HG02852 (cell line): Measurements from ENCODE around the gene MYOZ3.

ENCODE experiments used
- ATAC-seq: cut with Tn5 transposase; IDR thresholded peaks from one replicate; pipeline ENCODE4 v1.9.1; 2021; ENCODE audit warnings: mild to moderate bottlenecking, moderate library complexity; ENCODE audit not compliant: unreplicated experiment

MYOZ3 gene, protein sequence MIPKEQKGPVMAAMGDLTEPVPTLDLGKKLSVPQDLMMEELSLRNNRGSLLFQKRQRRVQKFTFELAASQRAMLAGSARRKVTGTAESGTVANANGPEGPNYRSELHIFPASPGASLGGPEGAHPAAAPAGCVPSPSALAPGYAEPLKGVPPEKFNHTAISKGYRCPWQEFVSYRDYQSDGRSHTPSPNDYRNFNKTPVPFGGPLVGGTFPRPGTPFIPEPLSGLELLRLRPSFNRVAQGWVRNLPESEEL

DNA sequence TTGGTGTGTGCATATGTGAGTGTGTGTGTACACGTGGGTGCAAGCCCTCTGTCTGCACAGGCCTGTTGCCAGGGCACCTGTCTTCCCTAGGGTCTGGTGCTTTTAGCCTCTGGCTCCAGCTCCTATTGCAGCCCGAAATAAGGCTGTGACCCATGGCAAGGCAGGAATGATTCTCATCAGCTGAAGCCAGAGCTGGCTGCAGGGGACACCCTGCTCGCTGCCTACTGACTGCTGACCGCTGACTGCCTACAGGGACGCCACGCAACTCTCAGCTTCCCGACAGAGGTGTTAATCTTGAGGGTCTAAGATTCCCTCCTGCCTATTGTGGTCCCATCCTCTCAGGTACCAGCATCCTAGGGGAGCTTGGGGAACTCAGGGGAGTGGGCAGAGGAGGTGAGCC, at the start of gene MYOZ3:
Gene MYOZ3, plus strand, starts transcription at position 166 of the 400 bp plus-strand sequence. CDS start 1,691 bp downstream, outside the sequence.
- no peak for ATAC-seq

DNA sequence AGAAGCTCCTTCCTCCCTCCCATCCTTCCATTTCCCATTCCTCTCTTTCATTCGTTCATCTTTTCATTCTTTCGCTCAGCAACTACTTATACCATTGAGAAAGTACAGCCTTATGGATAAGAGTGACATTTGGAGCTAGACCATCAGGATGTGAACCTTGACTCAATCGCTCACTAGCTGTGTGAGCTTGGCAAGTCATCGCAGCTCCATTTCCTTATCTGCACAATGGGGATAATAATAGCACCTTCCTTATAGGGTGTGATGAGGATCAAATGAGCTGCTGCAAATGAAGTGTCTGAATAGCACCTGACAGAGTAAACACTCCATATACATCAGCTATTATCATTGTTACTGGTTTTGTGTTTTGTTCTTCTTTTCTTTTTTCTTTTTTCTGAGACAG, 48.6 kb upstream of the MYOZ3 start:
- ATAC-seq = no peak

DNA sequence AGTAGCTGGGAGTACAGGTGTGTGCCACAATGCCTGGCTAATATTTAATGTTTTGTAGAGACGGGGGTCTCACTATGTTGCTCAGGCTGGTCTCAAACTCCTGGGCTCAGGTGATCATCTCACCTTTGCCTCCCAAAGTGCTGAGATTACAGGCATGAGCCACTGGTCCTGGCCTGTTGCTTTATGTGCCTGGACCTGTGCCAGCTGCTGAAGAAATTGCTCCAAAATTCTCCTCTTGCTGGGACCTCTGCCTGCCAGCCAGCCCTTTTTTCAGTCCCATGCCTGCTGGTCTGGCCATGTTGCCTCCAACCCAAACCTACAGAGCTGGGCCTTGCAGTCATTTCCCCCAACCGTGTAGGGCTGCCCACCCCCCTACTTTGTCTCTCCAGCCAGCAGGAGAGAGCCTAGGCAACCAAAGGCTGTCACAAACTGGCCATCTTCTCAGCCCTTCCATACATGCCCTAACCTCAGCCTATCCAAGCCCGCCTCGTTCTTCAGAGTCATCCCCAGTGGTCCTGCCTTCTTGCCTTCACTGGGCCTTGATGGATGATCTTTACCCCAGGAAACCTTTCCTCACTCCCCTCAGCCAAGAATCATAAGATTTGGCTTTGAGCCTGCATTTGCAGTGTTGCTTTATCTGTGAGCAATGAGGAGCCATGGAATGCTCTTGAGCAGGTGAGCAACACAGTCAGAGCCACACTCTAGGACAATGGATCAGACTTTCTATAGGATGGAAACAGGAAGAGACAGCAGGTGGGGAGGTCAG, 48.0 kb upstream of the MYOZ3 start:
- no peak for ATAC-seq

DNA sequence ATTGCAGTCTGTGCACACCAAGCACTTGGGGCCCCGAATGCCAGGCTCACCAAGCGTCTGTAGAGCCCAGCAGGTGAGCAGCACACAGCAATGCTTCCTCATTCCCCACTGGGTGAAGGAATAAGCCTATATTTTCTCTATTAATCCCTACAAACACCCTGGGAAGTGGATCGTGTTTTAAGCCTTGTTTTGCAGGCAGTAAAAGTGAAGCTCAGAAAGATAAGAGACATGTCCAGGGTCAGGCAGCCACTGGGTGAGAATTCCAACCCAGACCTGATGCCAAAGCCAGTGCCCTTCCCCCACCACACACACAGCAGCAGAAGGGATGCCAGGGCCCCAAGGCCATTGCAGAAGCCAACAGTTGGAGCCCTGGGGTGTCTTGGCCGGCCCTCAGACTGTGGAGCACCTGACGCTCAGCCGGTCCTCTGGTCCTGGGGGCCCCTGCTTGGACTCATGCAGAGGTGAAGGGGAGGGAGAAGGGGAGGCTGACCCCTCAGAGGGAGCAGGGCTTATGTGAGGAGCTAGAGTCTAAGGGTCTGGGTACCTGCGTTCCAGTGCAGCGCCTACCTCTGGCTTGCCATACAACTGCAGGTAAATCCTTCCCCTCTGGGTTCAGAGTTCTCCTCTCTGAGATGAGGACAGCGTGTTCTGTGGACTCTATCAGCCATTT, 46.9 kb upstream of the MYOZ3 start:
- ATAC-seq = no peak

DNA sequence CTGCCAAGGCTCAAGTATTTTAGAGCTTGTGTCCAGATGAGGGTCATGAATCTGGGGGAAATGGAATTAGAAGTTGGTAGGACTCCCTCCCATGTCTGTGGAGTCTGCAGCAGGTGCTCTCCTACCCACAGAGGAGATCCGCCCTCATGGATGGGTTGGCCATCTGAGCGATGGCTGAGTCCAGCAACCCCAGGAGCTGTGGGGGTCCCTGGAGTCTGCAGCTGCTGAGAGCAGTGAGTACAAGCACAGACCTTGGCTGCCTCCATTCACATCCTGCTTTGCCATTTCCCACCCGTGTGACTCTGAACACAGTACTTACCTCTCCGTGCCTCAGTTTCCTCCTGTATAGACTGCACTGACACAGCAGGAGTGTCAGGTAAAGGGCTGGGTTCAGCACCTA, 46.4 kb upstream of the MYOZ3 start:
- no peak for ATAC-seq

DNA sequence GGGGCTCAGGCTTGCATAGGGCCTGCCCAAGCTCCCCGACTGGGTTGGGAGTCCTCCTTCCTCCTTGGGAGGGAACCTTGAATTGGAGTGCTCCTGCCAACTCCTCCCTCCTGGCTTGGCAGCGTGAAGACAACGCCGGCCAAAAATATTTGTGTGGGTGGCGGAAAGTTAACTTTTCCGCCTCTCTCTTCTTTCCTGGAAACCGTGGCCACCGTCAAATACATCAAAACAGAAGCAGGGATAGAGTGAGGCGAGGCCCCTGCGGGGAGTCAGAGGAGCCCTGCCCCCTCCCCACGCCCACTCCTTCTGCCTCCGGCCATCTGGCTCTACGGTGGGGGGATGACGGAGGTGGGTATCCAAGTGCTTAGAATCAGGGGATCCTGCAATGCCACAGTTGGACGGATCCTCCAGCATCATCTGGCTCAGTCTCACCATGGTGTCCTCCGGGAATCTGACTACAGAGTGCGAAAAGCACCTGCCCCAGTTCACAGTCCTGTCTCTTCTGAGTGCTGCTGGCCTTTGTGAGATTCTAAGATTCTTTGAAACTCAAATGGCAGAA, 45.8 kb upstream of the MYOZ3 start:
- no peak for ATAC-seq

DNA sequence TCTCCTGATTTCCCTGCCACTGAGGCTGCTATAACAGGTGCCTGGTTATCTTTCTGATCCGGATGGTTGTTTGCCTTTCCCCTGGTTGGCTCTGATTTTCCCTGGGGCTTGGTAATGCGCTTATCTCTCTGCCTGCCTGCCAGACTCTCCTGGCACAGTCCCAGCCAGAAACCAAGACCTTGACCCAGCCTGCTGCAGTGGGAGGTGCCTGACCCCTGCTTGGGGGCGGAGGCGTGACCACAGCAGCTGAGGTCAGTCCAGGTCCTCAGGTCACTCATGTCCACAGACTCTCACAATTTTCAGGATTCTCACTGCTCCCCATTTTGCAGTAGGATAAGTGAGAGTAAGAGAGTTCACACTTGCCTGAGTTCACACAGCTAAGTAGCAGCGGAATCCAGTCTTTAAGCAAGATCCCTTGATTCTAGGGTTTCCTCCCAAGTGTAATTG, 45.0 kb upstream of the MYOZ3 start:
- ATAC-seq = no peak

DNA sequence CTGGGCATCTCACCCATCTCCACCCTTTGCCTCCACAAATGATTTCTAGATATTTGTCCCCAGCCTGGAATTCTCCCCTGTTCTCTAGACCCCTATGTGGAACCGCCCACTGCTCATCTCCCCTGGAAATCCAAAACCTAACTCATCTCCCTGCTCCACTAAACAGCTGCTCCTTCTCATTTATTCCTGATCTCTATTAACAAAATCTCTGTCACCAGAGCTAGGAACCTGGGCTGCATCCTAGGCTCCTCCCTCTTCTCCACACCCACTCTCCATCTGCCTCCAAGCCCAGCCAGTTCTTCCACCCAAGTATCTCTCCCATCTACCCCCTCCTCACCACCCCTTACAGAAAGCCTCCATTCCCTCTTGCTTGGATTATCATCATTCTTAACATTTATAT, 44.5 kb upstream of the MYOZ3 start:
- no peak for ATAC-seq

DNA sequence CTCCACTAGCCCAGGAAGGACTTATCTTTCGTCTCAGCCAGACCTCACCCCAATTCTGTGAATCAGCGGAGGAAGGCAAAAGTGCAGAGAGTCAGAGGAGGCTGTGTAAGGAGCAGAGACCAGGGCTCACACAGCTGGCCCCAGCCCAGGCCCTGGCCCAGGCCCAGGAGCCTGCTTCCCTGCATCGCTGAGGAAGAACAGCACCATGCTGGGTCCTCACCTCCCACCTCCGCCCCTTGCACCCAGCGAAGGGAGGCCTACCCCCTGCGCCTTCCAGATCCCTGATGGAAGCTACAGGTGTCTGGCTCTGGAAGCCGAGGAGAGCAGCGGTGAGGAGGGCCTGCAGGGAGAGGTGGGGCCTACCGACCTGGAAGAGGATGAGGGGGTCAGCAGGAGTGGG, 42.9 kb upstream of the MYOZ3 start:
- no peak for ATAC-seq

DNA sequence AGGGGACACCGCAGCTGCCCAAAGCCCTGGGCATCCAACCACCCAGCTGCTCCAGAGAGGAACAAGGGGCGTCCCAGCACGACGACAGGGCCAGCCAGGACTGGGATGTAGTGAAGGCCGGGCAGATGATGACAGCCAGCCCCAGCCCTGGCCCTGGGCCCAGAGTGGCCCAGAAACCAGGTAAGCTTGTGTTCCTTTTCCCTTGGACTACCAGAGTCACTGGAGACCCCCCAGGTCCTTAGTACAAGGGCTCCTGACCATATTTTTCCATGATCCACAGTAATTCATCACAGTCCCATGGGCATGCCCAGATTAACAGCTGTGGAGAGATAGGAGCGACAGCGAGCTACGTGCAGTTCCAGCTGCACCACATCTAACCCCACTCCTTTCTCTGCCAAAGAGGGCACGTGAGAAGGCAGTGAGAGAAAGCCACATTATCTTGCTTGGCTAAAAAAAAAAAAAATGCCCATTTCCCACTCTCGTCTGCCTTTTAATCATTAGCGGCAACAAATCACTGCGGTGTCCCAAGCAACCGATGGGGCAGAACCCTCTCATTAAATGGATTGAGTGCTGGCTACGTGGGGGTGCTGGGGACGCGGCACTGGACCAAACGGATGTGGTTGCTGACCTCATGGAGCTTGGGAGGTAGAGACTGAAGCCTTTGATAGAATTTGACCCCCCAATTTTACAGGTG, 42.3 kb upstream of the MYOZ3 start:
- no peak for ATAC-seq

DNA sequence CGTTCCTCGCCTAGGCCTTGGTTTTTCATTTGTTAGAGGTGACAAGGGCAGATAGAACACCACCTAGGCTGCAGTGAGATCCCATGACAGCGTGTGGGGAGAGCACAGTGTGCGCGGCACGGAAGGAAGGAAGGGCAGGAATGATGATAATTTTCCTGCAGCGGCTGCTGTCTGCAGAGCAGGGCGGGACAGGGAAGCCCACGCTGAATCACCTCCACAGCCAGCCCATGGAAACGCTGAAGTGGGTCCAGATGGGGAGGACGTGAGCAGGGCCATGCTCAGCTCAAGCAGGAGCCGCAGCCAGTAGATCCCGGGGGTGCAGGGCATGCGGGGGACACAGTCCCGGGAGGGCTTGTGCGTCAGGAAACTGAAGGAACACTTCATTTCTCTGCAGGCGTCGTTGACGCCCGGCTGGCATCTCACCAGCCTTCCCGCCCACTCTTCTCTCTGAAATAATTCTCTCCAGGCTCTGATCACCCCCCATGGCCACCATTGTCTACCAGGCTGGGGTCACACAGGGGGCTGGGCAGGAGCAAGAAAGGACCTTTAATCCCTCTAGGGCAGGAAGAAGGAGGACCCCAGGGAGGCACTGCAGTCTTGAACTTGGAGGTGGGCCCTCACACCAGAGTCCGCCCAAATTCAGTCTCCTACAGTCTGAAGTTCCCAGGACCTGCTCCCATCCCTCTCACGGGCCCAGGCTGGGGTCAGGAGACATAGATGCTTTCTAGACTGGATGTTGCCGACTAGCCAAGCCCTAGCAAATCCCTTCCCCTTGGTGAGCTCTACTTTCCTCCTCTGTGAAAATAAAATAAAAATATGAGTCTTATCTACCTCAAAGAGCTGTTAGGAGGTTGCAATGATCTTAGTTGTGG, 41.5 kb upstream of the MYOZ3 start:
- ATAC-seq = no peak

DNA sequence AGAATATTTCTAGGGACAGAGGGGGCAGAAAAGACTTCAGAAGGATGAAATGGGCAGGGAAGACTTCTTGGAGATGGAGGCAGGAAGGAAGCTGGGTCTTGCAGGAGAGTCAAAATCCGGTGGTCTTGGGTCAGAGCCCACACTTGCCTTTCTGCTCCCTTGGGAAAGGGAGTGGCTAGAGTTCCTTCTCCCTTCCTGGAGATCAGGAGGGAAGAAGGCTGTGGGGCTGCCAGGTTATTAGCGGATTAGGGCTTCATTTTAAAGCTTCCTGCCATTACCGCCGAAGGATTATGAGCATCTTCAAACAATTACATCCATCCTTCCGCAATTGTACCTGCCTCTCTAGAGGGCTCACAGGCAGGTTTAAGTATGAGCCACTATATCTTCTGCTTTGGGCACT, 39.8 kb upstream of the MYOZ3 start:
- no peak for ATAC-seq

DNA sequence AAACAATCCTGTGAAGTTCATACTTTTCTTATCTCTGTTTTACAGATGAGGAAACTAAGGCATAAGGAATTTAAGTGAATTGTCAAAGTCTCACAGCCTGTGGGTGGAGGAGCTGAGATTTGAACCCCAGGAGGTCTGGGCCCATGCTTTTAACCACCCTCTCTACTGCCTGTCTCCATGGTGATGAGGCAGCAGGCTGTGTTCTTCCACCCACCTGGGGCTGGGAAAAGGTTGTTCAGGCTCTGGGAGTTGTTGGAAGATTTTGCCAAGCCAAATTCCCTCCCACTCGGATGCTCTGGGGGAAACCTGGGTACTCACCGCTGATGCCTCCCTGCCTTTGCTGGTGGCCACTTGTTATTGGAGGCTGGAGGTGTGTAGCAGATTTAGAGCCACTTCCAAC, 38.9 kb upstream of the MYOZ3 start:
- no peak for ATAC-seq

DNA sequence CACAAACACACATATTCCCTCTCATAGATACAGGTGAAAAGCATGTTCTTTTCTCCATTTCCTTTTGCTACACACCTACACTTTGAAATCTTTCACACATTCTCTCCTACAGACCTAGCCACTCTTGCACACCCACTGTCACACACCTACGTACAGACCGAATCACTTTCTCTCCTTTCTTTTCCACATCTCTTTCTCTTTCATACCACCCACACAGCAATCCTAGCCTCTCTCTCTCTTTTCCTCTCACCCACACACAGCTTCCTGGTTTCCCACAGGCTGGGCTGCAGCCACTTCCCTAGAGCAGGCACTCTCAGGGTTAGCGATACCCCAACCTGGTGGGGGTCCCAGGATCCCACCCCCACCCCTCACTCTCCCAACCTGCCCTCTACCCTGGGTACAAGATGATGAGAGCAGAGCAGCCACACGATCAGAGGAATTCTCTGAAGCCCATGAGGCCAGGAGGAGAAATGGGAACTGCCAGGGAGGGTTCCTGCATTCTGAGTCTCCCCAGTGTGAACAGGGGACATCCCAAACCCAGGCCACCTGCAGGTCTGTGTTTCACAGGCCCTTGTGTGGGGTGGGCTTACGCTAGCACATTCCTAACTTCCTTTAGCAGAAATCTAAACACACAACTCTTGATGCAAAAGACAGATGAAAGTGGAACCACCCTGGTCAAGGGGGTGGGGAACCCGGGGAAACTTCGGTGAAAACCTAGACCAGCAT, 37.7 kb upstream of the MYOZ3 start:
- ATAC-seq = no peak

DNA sequence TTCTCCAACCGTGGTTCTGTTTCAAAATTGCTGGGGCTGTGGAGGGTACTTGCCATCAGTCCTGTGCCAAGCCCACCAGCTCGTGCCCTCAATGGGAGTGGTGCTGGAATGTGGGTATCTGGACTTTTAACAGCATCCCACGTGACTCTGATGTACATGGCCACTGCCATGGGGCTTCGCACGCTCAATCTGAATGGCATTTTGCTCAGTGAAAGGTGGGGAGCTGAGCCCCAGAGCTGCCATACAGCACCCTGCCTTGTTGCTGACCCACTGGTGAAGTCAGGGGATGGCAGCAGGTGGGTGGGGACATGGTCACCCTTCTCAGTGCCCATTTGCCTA, 37.2 kb upstream of the MYOZ3 start:
- no peak for ATAC-seq

DNA sequence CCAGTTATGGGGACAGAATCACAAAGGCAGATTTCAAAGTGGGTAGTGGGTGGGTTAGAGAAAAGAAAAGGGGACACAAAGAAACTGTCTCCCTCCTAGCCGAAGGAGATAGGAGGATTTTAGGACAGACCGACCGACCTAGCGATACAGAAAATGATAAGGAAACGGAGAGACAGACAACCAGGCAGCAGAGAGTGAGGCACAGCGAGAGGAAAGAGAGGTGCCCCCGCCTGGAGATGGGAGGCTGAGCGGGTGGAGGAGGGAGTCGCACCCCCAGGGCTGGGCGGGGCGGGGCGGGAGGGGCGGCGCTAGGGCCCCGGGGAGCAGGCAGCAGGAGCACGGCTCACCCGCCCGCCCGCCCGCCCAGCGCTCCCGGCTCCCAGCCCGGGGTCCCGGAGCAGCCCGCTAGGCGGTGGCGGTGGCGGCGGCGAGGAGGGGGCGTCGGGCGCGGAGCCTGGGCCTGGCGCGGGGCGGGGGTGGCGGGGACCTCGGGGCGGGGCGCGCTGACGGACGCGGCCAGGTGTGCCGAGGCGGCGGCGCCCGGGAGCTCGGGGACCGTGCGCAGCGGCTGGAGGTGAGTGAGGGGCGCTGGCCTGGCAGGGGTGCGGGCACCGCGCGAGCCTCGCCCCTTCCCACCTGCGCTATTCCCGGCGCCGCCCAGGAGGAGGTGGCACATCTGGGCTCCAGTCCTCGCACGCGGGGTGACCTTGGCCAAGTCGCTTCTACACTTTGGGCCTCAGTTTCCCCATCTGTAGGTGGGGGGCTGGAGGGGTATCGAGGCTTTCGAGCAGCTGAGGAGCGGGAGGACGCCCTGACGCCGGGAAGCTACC, 36.5 kb upstream of the MYOZ3 start:
- ATAC-seq = peak; percentile 36

DNA sequence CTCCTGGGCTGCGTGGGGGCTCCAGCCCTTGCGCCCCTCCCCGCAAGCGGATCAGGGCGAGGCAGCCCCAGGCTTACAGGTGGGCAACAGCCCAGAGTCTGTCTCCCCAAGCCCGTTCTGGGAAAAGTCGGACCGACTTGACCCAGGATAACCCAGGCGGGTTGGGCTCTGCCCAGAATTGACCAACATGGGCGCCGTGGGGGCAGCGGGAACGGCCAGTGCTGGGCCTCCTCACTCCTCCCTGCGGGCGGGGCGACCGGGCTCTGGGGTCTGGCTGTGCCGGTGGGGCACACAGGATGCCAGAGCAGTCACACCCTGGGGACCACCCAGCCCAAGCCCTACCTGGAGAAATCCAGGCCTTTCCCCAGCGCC, 35.9 kb upstream of the MYOZ3 start:
- ATAC-seq = no peak

DNA sequence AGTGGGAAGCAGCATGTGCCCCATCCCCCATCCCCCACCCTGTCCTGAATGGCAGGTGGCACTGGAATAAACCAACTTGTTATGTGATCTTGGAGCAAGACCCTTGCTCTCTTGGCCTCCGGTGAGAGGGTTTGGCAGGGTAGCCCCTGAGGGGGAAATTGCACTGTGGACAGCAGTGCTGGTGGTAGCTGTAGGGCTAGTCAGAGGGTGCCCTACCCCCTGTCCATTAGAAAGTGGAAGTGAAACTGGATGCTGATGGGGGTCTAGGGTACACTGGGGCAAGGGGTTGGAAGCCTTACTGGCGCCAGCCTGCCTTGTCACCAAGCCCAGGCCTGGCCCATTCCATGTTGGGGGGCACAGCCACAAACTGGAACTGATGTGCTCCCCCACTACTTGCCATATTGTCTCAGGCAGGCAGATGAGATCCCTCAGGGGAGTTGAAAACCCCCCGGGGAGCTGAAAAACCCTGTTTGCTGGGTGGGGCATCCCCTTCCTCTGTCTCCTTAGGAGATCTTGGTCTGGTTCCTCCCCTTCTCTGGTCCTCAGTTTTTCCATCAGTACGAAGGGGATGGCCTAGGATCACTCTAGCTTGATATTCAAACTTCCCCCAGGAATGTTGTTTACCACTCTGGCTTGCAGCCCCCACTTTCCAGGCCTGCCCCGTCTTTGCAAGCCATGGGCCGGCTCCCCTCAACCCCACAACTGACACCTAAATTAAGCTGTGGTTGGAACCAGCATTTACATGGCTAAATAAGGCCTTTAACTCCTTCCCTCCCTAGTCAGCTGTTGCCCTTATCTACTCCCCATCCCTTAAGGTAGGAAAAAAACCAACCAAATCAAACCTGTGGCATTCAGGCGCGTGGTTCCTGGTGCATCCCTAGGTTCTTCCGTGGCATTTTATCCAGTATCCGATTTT, 35.0 kb upstream of the MYOZ3 start:
- peak; percentile 38 for ATAC-seq
